GM18511 (cell line): ENCODE measurements around the gene WDR4.
"Not testable (repeated sequence)": the region's sequence is repeated elsewhere in the genome, so short reads cannot be mapped to it uniquely, and the experiment has no call there.

Experiments
- ATAC-seq: cut with Tn5 transposase; IDR thresholded peaks from one replicate; pipeline ENCODE4 v1.9.1; 2021; ENCODE audit warnings: mild to moderate bottlenecking, moderate library complexity; ENCODE audit not compliant: unreplicated experiment

WDR4 gene

GRCh38 chr21:42854246-42855010 is 24.9 kb downstream of the WDR4 start:
- no peak for ATAC-seq

GRCh38 chr21:42853621-42854020 is 25.7 kb downstream of the WDR4 start:
- ATAC-seq: no peak

GRCh38 chr21:42852925-42853570 is 26.3 kb downstream of the WDR4 start:
- ATAC-seq: no peak

GRCh38 chr21:42851812-42852665 is 27.3 kb downstream of the WDR4 start:
- no peak for ATAC-seq

- ATAC-seq: no peak
Observed at GRCh38 chr21:42850866-42851391, 28.4 kb downstream of the WDR4 start.

- ATAC-seq: no peak
Observed at GRCh38 chr21:42850463-42850862, 28.9 kb downstream of the WDR4 start.

GRCh38 chr21:42849759-42850412 is 29.5 kb downstream of the WDR4 start:
- ATAC-seq: no peak

- no peak for ATAC-seq
Observed at GRCh38 chr21:42848932-42849758, 30.2 kb downstream of the WDR4 start.

GRCh38 chr21:42848144-42848931 is 31.0 kb downstream of the WDR4 start:
- ATAC-seq: not testable (repeated sequence)

- ATAC-seq: no peak
Observed at GRCh38 chr21:42847726-42848125, 31.6 kb downstream of the WDR4 start.

GRCh38 chr21:42847051-42847707 is 32.2 kb downstream of the WDR4 start:
- ATAC-seq: no peak

GRCh38 chr21:42846221-42846620 is 33.1 kb downstream of the WDR4 start:
- ATAC-seq: no peak

GRCh38 chr21:42845296-42845965 is 33.9 kb downstream of the WDR4 start:
- no peak for ATAC-seq

- no peak for ATAC-seq
Observed at GRCh38 chr21:42844411-42845113, 34.8 kb downstream of the WDR4 start.

GRCh38 chr21:42843056-42843455 is 36.3 kb downstream of the WDR4 start:
- ATAC-seq: no peak

GRCh38 chr21:42841916-42842655 is 37.3 kb downstream of the WDR4 start:
- ATAC-seq: not testable (repeated sequence)
